Parathyroid adenoma (tissue), 2 donors: ENCODE results near the gene MSH2.

Source experiments
- H2AFZ ChIP-seq: fragments of 300-600 bp; sonication (generic); one replicate; pipeline ENCODE4 v1.7.0; 2017; ENCODE audit warnings: antibody characterized with exemption, mild to moderate bottlenecking
- H3K27ac ChIP-seq: fragments of 300-600 bp; sonication (generic); one replicate; pipeline ENCODE4 v1.7.0; 2017
- H3K27me3 ChIP-seq: fragments of 300-600 bp; sonication (generic); one replicate; pipeline ENCODE4 v1.7.0; 2017; ENCODE audit warnings: low read length; ENCODE audit not compliant: control insufficient read depth, insufficient read depth
- H3K36me3 ChIP-seq: fragments of 300-600 bp; sonication (generic); one replicate; pipeline ENCODE4 v1.7.0; 2017; ENCODE audit warnings: low read length; ENCODE audit not compliant: control insufficient read depth, insufficient read depth
- H3K4me1 ChIP-seq: fragments of 300-600 bp; sonication (generic); one replicate; pipeline ENCODE4 v1.7.0; 2017; ENCODE audit warnings: control low read depth
- H3K4me2 ChIP-seq: fragments of 300-600 bp; sonication (generic); one replicate; pipeline ENCODE4 v1.7.0; 2017; ENCODE audit warnings: low read length
- H3K4me3 ChIP-seq: fragments of 300-600 bp; sonication (generic); one replicate; pipeline ENCODE4 v1.7.0; 2017; ENCODE audit warnings: low read depth, low read length
- H3K79me2 ChIP-seq: fragments of 300-600 bp; sonication (generic); one replicate; pipeline ENCODE4 v1.7.0; 2017; ENCODE audit warnings: control low read depth
- H3K9ac ChIP-seq: fragments of 300-600 bp; sonication (generic); one replicate; pipeline ENCODE4 v1.7.0; 2017; ENCODE audit warnings: mild to moderate bottlenecking
- H3K9me3 ChIP-seq: fragments of 300-600 bp; sonication (generic); one replicate; pipeline ENCODE4 v1.7.0; 2017; ENCODE audit warnings: low read length; ENCODE audit not compliant: control insufficient read depth
- CTCF ChIP-seq: fragments of 300-600 bp; sonication (generic); IDR thresholded peaks from one replicate; pipeline ENCODE4 v1.7.0; 2017; ENCODE audit warnings: antibody characterized with exemption, mild to moderate bottlenecking
- donor health status: primary hyperparathyroidism.

MSH2 gene

GRCh38 chr2:47509250-47509649, 106.3 kb downstream of the MSH2 start:
- Histone ChIP-seq H3K4me1 (no peaks in the 10 kb centered on the region), H3K27me3 (no peaks in the 10 kb centered on the region), H3K4me2 (no peak overlapping the region), H3K9me3 (no peaks in the 10 kb centered on the region), H3K36me3 (no peaks in the 10 kb centered on the region), H3K27ac (no peak overlapping the region), H3K79me2 (no peaks in the 10 kb centered on the region), H3K9ac (no peak overlapping the region), H2AFZ (no peak overlapping the region), H3K4me3 (no peak overlapping the region)
- no peak for TF ChIP-seq CTCF

- H3K4me3 ChIP-seq: no peak overlapping the region
- H3K9ac ChIP-seq: no peak overlapping the region
- H3K79me2 ChIP-seq: no peaks in the 10 kb centered on the region
- H3K36me3 ChIP-seq: no peaks in the 10 kb centered on the region
- no peaks in the 10 kb centered on the region for H3K4me1 ChIP-seq
- no peaks in the 10 kb centered on the region for H3K27me3 ChIP-seq
- no peak for TF ChIP-seq CTCF
- H2AFZ ChIP-seq: no peak overlapping the region
- H3K27ac ChIP-seq: no peak overlapping the region
- no peaks in the 10 kb centered on the region for H3K9me3 ChIP-seq
- no peak overlapping the region for H3K4me2 ChIP-seq
Measured at GRCh38 chr2:47509821-47510385, 106.9 kb downstream of the MSH2 start.

- H3K4me2 ChIP-seq: no peak overlapping the region
- TF ChIP-seq CTCF: no peak
- no peaks in the 10 kb centered on the region for H3K9me3 ChIP-seq
- H3K27ac ChIP-seq: no peak overlapping the region
- no peak overlapping the region for H3K4me3 ChIP-seq
- H3K36me3 ChIP-seq: no peaks in the 10 kb centered on the region
- H3K9ac ChIP-seq: no peak overlapping the region
- H2AFZ ChIP-seq: no peak overlapping the region
- no peaks in the 10 kb centered on the region for H3K4me1 ChIP-seq
- no peaks in the 10 kb centered on the region for H3K79me2 ChIP-seq
- H3K27me3 ChIP-seq: no peaks in the 10 kb centered on the region
Measured at GRCh38 chr2:47510745-47511144, 107.8 kb downstream of the MSH2 start.

DNA sequence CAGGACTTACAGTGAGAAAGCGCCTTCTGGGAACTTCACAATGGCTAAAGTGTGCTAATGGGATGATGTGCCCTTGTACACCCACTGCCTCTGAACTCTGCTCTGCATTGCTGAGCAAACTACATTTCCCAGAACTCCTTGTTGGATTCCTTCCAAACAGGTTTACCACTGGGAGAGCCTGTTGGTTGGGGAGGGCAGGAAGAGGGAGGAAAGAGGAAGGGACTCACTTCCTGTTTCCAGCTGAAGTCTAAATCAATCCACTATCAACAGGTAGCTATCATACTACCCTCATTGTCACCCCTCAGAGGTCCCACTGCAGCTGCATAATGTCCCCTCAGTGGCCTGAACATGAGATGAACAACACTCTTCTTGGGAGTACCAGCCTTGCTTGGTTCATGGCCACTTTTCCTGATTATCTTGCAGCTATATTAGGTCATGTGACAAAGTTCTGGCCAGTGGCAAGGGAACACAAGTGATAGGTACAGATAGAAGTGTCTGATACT, 109.7 kb downstream of the MSH2 start:
- Histone ChIP-seq H3K27me3 (no peaks in the 10 kb centered on the region), H3K4me3 (no peak overlapping the region), H3K4me2 (no peak overlapping the region), H3K27ac (no peak overlapping the region), H3K4me1 (no peaks in the 10 kb centered on the region), H3K9me3 (no peaks in the 10 kb centered on the region), H3K9ac (no peak overlapping the region), H2AFZ (no peak overlapping the region), H3K36me3 (no peaks in the 10 kb centered on the region), H3K79me2 (no peaks in the 10 kb centered on the region)
- no peak for TF ChIP-seq CTCF

DNA sequence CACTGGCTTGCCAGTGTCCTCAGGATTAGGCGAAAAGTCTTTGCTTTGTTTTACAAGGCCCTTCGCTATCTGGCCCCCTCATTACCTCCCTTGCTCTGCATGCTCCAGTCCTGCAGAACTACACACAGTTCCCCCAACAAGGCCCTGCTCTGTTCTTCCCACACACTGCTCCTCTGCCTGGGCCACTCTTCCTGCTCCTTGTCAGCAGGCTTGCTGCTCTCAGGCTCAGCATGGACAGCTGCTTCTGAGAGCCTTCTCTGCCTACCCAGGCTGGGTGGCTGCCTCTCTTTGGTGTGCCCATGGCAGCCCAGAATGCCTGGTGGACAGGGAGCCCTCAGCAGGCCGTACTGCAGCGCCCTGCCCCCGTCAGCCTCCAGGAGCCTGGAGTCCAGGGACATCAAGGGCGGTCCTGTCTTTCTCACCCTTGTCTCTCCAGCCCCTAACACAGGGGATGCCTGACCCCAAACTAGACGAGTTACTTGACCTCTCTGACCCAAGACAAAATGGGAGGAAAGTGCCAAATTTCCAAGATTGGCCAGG, 111.1 kb downstream of the MSH2 start:
- no peak overlapping the region for H3K9ac ChIP-seq
- no peak overlapping the region for H3K4me2 ChIP-seq
- no peaks in the 10 kb centered on the region for H3K9me3 ChIP-seq
- no peak overlapping the region for H3K27ac ChIP-seq
- H3K36me3 ChIP-seq: no peaks in the 10 kb centered on the region
- no peaks in the 10 kb centered on the region for H3K4me1 ChIP-seq
- TF ChIP-seq CTCF: no peak
- no peaks in the 10 kb centered on the region for H3K79me2 ChIP-seq
- H3K4me3 ChIP-seq: no peak overlapping the region
- H2AFZ ChIP-seq: no peak overlapping the region
- H3K27me3 ChIP-seq: no peaks in the 10 kb centered on the region
